Measurements from ENCODE around the gene AMPD3. TPM values are rescaled to one million over a fixed set of nuclear protein-coding genes. Genes with fewer than 3 reads are reported as not detected.

AMPD3 gene
- total RNA-seq, 1 experiment from 2014 or later, result 5.9 TPM

DNA sequence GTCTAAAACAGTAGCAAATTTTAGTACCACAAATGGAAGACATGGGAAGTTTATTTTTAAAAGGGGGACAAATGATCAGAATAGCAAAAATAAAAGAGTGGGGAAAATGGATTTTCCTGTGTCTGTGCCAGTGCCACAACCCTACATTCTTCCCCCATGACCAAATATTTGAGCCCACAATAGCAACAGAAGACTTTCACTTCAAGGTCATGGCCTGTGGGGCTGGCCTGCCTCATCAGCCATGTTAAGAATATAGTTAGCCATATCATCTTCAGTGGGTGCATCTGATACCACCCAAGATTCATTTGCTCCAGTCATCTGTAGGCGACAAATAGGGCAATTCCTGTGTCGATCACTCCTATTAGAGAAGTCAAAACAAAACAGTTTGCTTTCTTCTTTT lies 59.6 kb downstream of the AMPD3 start:
- WGBS (ENCODE audit: extremely low coverage, insufficient read length, low lambda C conversion rate), result no CpG with 5 or more reads among the region's 2 CpGs
- no peak overlapping the region for H2BK12ac ChIP-seq (ENCODE audit: insufficient read length, low read depth, low read length)
- Mint-ChIP-seq H3K36me3 (ENCODE audit: insufficient read depth in 1 of 3, low read depth in 3 of 3) (no peaks in the 10 kb centered on the region), H3K4me3 (no peak overlapping the region), H3K27ac (no peak overlapping the region), H3K27me3 (ENCODE audit: low read depth) (no peaks in the 10 kb centered on the region), H3K4me1 (peaks cover 17 to 22% of the 10 kb centered on the region in 2 experiments), H3K9me3 (no peaks in the 10 kb centered on the region)
- no peak for TF ChIP-seq CTCF (conservative IDR thresholded peaks at IDR 0.05)
- no peak overlapping the region for H2BK20ac ChIP-seq (ENCODE audit: low read depth, low read length, poor library complexity, severe bottlenecking)
- no peak overlapping the region for H3K18ac ChIP-seq (ENCODE audit: insufficient read length, low read depth, low read length)
- H3K79me2 ChIP-seq (ENCODE audit: insufficient read depth, low read length), result no peaks in the 10 kb centered on the region
- no peak overlapping the region for H3K27ac ChIP-seq (ENCODE audit: insufficient read length, low read depth, low read length)
- no peaks in the 10 kb centered on the region for H3K27me3 ChIP-seq (ENCODE audit: insufficient read depth, low read length)
- H4K20me1 ChIP-seq (ENCODE audit: control insufficient read depth, insufficient read depth, insufficient read length), result no peaks in the 10 kb centered on the region
- no peak overlapping the region for H3K4me2 ChIP-seq (ENCODE audit: insufficient read depth, insufficient read length, low read length)
- H3K79me1 ChIP-seq (ENCODE audit: insufficient read depth, low read depth, low read length, poor library complexity, severe bottlenecking), result no peaks in the 10 kb centered on the region
- H3K4me1 ChIP-seq (ENCODE audit: insufficient read depth, low read length), result peaks cover 8% of the 10 kb centered on the region; the same call in 1 of the 2 replicates
- no peak overlapping the region for H3K4ac ChIP-seq (ENCODE audit: low read depth, low read length)
- no peaks in the 10 kb centered on the region for H3K23me2 ChIP-seq (ENCODE audit: insufficient read length, low read depth, low read length, poor library complexity, severe bottlenecking)
- H2BK120ac ChIP-seq (ENCODE audit: low read depth, low read length, poor library complexity, severe bottlenecking), result no peak overlapping the region
- H3K9me3 ChIP-seq (ENCODE audit: control insufficient read depth, low read depth, low read length), result no peaks in the 10 kb centered on the region
- no peak overlapping the region for H2BK15ac ChIP-seq (ENCODE audit: low read depth, low read length)
- no peak overlapping the region for H4K91ac ChIP-seq (ENCODE audit: insufficient read length, low read depth, low read length)
- H2AK5ac ChIP-seq (ENCODE audit: insufficient read length, low read length), result no peak overlapping the region
- no peak overlapping the region for H2AFZ ChIP-seq (ENCODE audit: low read length)
- H4K8ac ChIP-seq (replicated peaks; ENCODE audit: insufficient read length, low read depth, low read length), result no peak overlapping the region
- H4K5ac ChIP-seq (ENCODE audit: insufficient read length, low read depth, low read length), result no peak overlapping the region
- no peak overlapping the region for H3K56ac ChIP-seq (ENCODE audit: insufficient read length, low read depth, low read length)
- no peak overlapping the region for H3K14ac ChIP-seq (ENCODE audit: insufficient read depth, low read length)
- no peak overlapping the region for H3K23ac ChIP-seq (ENCODE audit: insufficient read length, low read depth, low read length)
- DNase-seq, result no peak
- H2BK5ac ChIP-seq (ENCODE audit: insufficient read length, low read length), result no peak overlapping the region
- no peak overlapping the region for H3K9ac ChIP-seq (ENCODE audit: extremely low read depth, insufficient read length, low read length)
- no peak overlapping the region for H3T11ph ChIP-seq (ENCODE audit: low read length)
